HG03520 (cell line): Measurements from ENCODE around the gene HSPBAP1.

ENCODE experiments used
- ATAC-seq: cut with Tn5 transposase; IDR thresholded peaks from one replicate; pipeline ENCODE4 v1.9.1; 2021; ENCODE audit warnings: mild to moderate bottlenecking, moderate library complexity; ENCODE audit not compliant: unreplicated experiment

Gene HSPBAP1

DNA sequence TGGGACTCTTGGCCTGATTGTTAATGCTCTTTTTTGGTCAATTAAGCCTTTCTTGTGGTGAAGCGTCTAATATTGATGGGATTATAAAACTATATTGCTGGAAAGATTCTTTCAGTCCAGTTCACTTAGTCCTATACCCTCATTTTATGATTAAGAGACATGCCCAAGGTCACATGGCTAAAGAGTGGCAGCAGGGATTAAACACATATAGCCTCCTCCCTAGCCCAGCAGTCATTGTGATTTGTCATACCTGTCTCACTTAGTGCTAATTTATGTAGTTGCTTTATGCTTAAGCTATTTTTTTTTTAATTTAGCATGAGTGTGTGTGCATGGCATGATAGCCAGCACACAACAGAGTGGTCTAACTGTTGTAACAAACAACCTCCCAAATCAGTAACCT is 103.5 kb downstream of the HSPBAP1 start:
- ATAC-seq = no peak
